H9 (cell line): Measurements from ENCODE around the gene ADAMTS15. TPM values are rescaled to one million over a fixed set of nuclear protein-coding genes. Genes with fewer than 3 reads are reported as not detected.

Experiments
- DNase-seq: peaks from one replicate; pipeline ENCODE4 v3.0.0-alpha.2; 2017
- H2AFZ ChIP-seq: one replicate; pipeline ENCODE4 v1.6.1; 2013; ENCODE audit warnings: mild to moderate bottlenecking, low read length, control low read depth, moderate library complexity
- H2AK5ac ChIP-seq: 2 replicates; pipeline ENCODE4 v1.6.1; 2013; ENCODE audit warnings: low read length, control low read depth, mixed read lengths; ENCODE audit not compliant: insufficient read length
- H2BK120ac ChIP-seq: one replicate; pipeline ENCODE4 v1.6.1; 2013; ENCODE audit warnings: low read depth, mild to moderate bottlenecking, low read length, control low read depth, inconsistent platforms; ENCODE audit not compliant: poor library complexity, severe bottlenecking
- H2BK12ac ChIP-seq: 2 replicates; pipeline ENCODE4 v1.6.1; 2013; ENCODE audit warnings: low read length, control low read depth, mixed read lengths, low read depth; ENCODE audit not compliant: insufficient read length
- H2BK15ac ChIP-seq: 2 replicates; pipeline ENCODE4 v1.6.1; 2013; ENCODE audit warnings: low read depth, low read length, control low read depth
- H2BK20ac ChIP-seq: one replicate; pipeline ENCODE4 v1.6.1; 2013; ENCODE audit warnings: low read depth, mild to moderate bottlenecking, low read length, control low read depth, inconsistent platforms; ENCODE audit not compliant: poor library complexity, severe bottlenecking
- H2BK5ac ChIP-seq: 2 replicates; pipeline ENCODE4 v1.6.1; 2013; ENCODE audit warnings: low read length, control low read depth, mixed read lengths; ENCODE audit not compliant: insufficient read length
- H3K14ac ChIP-seq: 2 replicates; pipeline ENCODE4 v1.6.1; 2013; ENCODE audit warnings: low read length, control low read depth; ENCODE audit not compliant: insufficient read depth
- H3K18ac ChIP-seq: 2 replicates; pipeline ENCODE4 v1.6.1; 2013; ENCODE audit warnings: low read depth, mild to moderate bottlenecking, mixed read lengths, low read length, control low read depth; ENCODE audit not compliant: insufficient read length
- H3K23ac ChIP-seq: 2 replicates; pipeline ENCODE4 v1.6.1; 2013; ENCODE audit warnings: low read length, control low read depth, mixed read lengths, low read depth; ENCODE audit not compliant: insufficient read length
- H3K23me2 ChIP-seq: 2 replicates; pipeline ENCODE4 v1.6.1; 2013; ENCODE audit warnings: low read depth, mild to moderate bottlenecking, mixed read lengths, low read length, control low read depth; ENCODE audit not compliant: insufficient read length, poor library complexity, severe bottlenecking
- H3K27ac ChIP-seq: 2 replicates; pipeline ENCODE4 v1.5.1; 2013; ENCODE audit warnings: low read length, control low read depth, mixed read lengths, low read depth; ENCODE audit not compliant: insufficient read length
- H3K27me3 ChIP-seq: 2 replicates; pipeline ENCODE4 v1.6.1; 2013; ENCODE audit warnings: low read length, control low read depth, inconsistent platforms; ENCODE audit not compliant: insufficient read depth
- H3K4ac ChIP-seq: 2 replicates; pipeline ENCODE4 v1.6.1; 2013; ENCODE audit warnings: low read depth, mild to moderate bottlenecking, control low read depth, inconsistent platforms, low read length, moderate library complexity
- H3K4me1 ChIP-seq: 2 replicates; pipeline ENCODE4 v1.6.1; 2013; ENCODE audit warnings: low read length, control low read depth, inconsistent platforms; ENCODE audit not compliant: insufficient read depth
- H3K4me2 ChIP-seq: 2 replicates; pipeline ENCODE4 v1.6.1; 2013; ENCODE audit warnings: low read length, control low read depth, mixed read lengths; ENCODE audit not compliant: insufficient read length, insufficient read depth
- H3K56ac ChIP-seq: 2 replicates; pipeline ENCODE4 v1.6.1; 2013; ENCODE audit warnings: low read depth, mild to moderate bottlenecking, mixed read lengths, low read length, control low read depth; ENCODE audit not compliant: insufficient read length
- H3K79me1 ChIP-seq: 2 replicates; pipeline ENCODE4 v1.6.1; 2013; ENCODE audit warnings: low read depth, mild to moderate bottlenecking, moderate library complexity, low read length, control low read depth, inconsistent platforms; ENCODE audit not compliant: insufficient read depth, poor library complexity, severe bottlenecking
- H3K79me2 ChIP-seq: 2 replicates; pipeline ENCODE4 v1.6.1; 2013; ENCODE audit warnings: low read length, control low read depth, inconsistent platforms; ENCODE audit not compliant: insufficient read depth
- H3K9ac ChIP-seq: 2 replicates; pipeline ENCODE4 v1.6.1; 2013; ENCODE audit warnings: low read length, control low read depth, mixed read lengths; ENCODE audit not compliant: insufficient read length; ENCODE audit errors: extremely low read depth
- H3K9me3 ChIP-seq: one replicate; pipeline ENCODE4 v1.6.1; 2013; ENCODE audit warnings: low read depth, low read length, inconsistent platforms; ENCODE audit not compliant: control insufficient read depth
- H3T11ph ChIP-seq: one replicate; pipeline ENCODE4 v1.6.1; 2013; ENCODE audit warnings: mild to moderate bottlenecking, low read length, control low read depth, inconsistent platforms
- H4K20me1 ChIP-seq: one replicate; pipeline ENCODE4 v1.6.1; 2013; ENCODE audit not compliant: control insufficient read depth, insufficient read length, insufficient read depth
- H4K5ac ChIP-seq: 2 replicates; pipeline ENCODE4 v1.6.1; 2013; ENCODE audit warnings: low read depth, mild to moderate bottlenecking, mixed read lengths, low read length, control low read depth; ENCODE audit not compliant: insufficient read length
- H4K8ac ChIP-seq: replicated peaks from 2 replicates; pipeline ENCODE4 v1.6.1; 2013; ENCODE audit warnings: low read length, control low read depth, mixed read lengths, low read depth; ENCODE audit not compliant: insufficient read length
- H4K91ac ChIP-seq: 2 replicates; pipeline ENCODE4 v1.6.1; 2013; ENCODE audit warnings: low read depth, mild to moderate bottlenecking, moderate library complexity, mixed read lengths, low read length, control low read depth; ENCODE audit not compliant: insufficient read length
- H3K27ac Mint-ChIP-seq, 3 experiments: 2 replicates in 2 of 3; 3 replicates in 1 of 3; pipeline ENCODE4 v1.8.0; 2020 to 2021; ENCODE audit warnings: mixed read lengths in 3 of 3, mild to moderate bottlenecking in 1 of 3, moderate library complexity in 1 of 3
- H3K27me3 Mint-ChIP-seq: 2 replicates; pipeline ENCODE4 v1.8.0; 2021; ENCODE audit warnings: low read depth, mild to moderate bottlenecking, moderate library complexity, mixed read lengths
- H3K36me3 Mint-ChIP-seq, 3 experiments: 2 replicates in 2 of 3; 3 replicates in 1 of 3; pipeline ENCODE4 v1.8.0; 2020 to 2021; ENCODE audit warnings: low read depth in 3 of 3, mixed read lengths in 3 of 3; ENCODE audit not compliant: insufficient read depth in 1 of 3
- H3K4me1 Mint-ChIP-seq, 2 experiments: 2 replicates each; pipeline ENCODE4 v1.8.0; 2020; ENCODE audit warnings: mixed read lengths in 2 of 2
- H3K4me3 Mint-ChIP-seq, 2 experiments: 2 replicates in 1 of 2; 3 replicates in 1 of 2; pipeline ENCODE4 v1.8.0; 2020 to 2021; ENCODE audit warnings: mild to moderate bottlenecking in 2 of 2, mixed read lengths in 2 of 2, moderate library complexity in 1 of 2
- H3K9me3 Mint-ChIP-seq, 2 experiments: 2 replicates in 1 of 2; 3 replicates in 1 of 2; pipeline ENCODE4 v1.8.0; 2020; ENCODE audit warnings: mild to moderate bottlenecking in 2 of 2, mixed read lengths in 2 of 2, moderate library complexity in 1 of 2
- WGBS: extraction: QIAGEN DNeasy Blood & Tissue Kit; methylation state at CpG from one replicate; pipeline ENCODE4 v1.1.7; 2013; ENCODE audit warnings: missing lambda C conversion rate, low lambda C conversion rate, mixed read lengths; ENCODE audit not compliant: insufficient read length; ENCODE audit errors: extremely low coverage; 5-methylcytosine and 5-hydroxymethylcytosine counted together
- total RNA-seq: library from RNA; stranded (reverse); gene quantifications from 2 replicates; pipeline ENCODE4 v1.2.1, GENCODE V29; 2021
- TF ChIP-seq, protein P1 (sequence below): fragments of 200-600 bp; sonication (generic); conservative IDR thresholded peaks from 3 replicates; pipeline ENCODE4 v1.8.0; 2021; ENCODE audit warnings: antibody characterized with exemption, mild to moderate bottlenecking

Gene ADAMTS15
- total RNA-seq, 1 experiment from 2014 or later = 1.3 TPM

DNA sequence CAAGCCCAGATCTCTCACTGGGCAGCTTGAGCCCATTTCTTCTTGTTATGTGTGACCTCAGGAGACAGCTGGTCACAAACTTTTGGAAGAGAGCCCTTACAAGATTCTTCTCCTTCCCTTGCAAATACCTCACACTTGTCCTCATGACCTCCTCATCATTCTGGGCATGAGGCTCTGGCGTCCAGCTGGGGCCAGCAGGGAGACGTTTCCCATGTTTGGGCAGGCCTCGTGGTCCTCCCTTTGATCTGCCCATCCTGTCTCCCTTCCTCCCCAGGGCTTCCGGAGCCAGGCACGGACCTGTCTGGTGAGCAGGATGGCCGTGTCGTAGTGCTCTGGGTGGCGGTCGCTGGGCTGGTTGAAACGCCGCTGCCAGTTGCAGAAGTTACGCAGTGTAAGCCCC lies 29.7 kb upstream of the ADAMTS15 start:
- H3K23me2 ChIP-seq = no peaks in the 10 kb centered on the region

More for the DNA sequence above, 29.7 kb upstream of the ADAMTS15 start:
- Histone ChIP-seq H2BK5ac (no peak overlapping the region), H3K56ac (no peak overlapping the region), H2BK15ac (no peak overlapping the region), H3K79me1 (no peaks in the 10 kb centered on the region), H4K91ac (no peak overlapping the region), H3T11ph (no peak overlapping the region), H3K4me2 (no peak overlapping the region), H4K8ac (no peak overlapping the region), H3K27me3 (no peaks in the 10 kb centered on the region), H2BK120ac (no peak overlapping the region), H2BK12ac (no peak overlapping the region), H3K4ac (no peak overlapping the region), H3K18ac (no peak overlapping the region), H4K20me1 (no peaks in the 10 kb centered on the region), H2AK5ac (no peak overlapping the region), H3K27ac (no peak overlapping the region), H3K79me2 (no peaks in the 10 kb centered on the region), H3K23ac (no peak overlapping the region), H4K5ac (no peak overlapping the region), H2BK20ac (no peak overlapping the region), H3K4me1 (no peaks in the 10 kb centered on the region), H3K9me3 (no peaks in the 10 kb centered on the region), H3K14ac (no peak overlapping the region; the same call in 1 of the 2 replicates), H2AFZ (no peak overlapping the region), H3K9ac (no peak overlapping the region)
- peaks cover 0 to 27% (median 0%) of the 10 kb centered on the region in 3 experiments; a peak in 4 of 7 replicates for H3K36me3 Mint-ChIP-seq
- peaks cover 21 to 31% of the 10 kb centered on the region in 2 experiments for H3K4me1 Mint-ChIP-seq
- H3K27ac Mint-ChIP-seq = no peak overlapping the region
- H3K27me3 Mint-ChIP-seq = peaks cover 7% of the 10 kb centered on the region
- no peaks in the 10 kb centered on the region; a peak in 1 of 5 replicates for H3K9me3 Mint-ChIP-seq
- no peak overlapping the region for H3K4me3 Mint-ChIP-seq
- TF ChIP-seq, protein P1, sequence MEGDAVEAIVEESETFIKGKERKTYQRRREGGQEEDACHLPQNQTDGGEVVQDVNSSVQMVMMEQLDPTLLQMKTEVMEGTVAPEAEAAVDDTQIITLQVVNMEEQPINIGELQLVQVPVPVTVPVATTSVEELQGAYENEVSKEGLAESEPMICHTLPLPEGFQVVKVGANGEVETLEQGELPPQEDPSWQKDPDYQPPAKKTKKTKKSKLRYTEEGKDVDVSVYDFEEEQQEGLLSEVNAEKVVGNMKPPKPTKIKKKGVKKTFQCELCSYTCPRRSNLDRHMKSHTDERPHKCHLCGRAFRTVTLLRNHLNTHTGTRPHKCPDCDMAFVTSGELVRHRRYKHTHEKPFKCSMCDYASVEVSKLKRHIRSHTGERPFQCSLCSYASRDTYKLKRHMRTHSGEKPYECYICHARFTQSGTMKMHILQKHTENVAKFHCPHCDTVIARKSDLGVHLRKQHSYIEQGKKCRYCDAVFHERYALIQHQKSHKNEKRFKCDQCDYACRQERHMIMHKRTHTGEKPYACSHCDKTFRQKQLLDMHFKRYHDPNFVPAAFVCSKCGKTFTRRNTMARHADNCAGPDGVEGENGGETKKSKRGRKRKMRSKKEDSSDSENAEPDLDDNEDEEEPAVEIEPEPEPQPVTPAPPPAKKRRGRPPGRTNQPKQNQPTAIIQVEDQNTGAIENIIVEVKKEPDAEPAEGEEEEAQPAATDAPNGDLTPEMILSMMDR = no peak
- no peak for DNase-seq
- WGBS = no CpG with 5 or more reads among the region's 12 CpGs
